K562 (cell line): ENCODE data around the gene CSRNP2. TPM values are rescaled to one million over a fixed set of nuclear protein-coding genes. Genes with fewer than 3 reads are reported as not detected.

Source experiments
- ATF2 ChIP-seq: sonication (generic); formaldehyde crosslinking; IDR thresholded peaks from 2 replicates; pipeline ENCODE4 v1.8.1; 2022; ENCODE audit warnings: missing genetic modification reagents
- HDGF ChIP-seq: fragments of 450-650 bp; IDR thresholded peaks from 2 replicates; pipeline ENCODE4 v1.6.1; 2016
- HNRNPUL1 ChIP-seq: fragments of 200-400 bp; formaldehyde crosslinking; IDR thresholded peaks from 2 replicates; pipeline ENCODE4 v1.6.1; 2017; ENCODE audit warnings: low read length
- MBD2 ChIP-seq: sonication (generic); IDR thresholded peaks from 2 replicates; pipeline ENCODE4 v1.6.1; 2016; ENCODE audit warnings: low read depth, borderline replicate concordance
- NFE2L1 ChIP-seq: fragments of 450-650 bp; IDR thresholded peaks from 2 replicates; pipeline ENCODE4 v1.6.1; 2016; ENCODE audit warnings: missing genetic modification characterization, low read depth, mild to moderate bottlenecking, missing compliant biosample characterization, moderate library complexity, borderline replicate concordance
- NFRKB ChIP-seq: fragments of 450-650 bp; IDR thresholded peaks from 2 replicates; pipeline ENCODE4 v1.6.1; 2016; ENCODE audit warnings: low read depth
- NKRF ChIP-seq: fragments of 450-650 bp; IDR thresholded peaks from 2 replicates; pipeline ENCODE4 v1.6.1; 2016; ENCODE audit warnings: borderline replicate concordance
- PHB ChIP-seq: fragments of 250-450 bp; sonication (Bioruptor Pico); IDR thresholded peaks from 2 replicates; pipeline ENCODE4 v1.5.0; 2021
- SREBF1 ChIP-seq: fragments of 150-350 bp; IDR thresholded peaks from 2 replicates; pipeline ENCODE4 v1.6.1; 2014; ENCODE audit warnings: antibody characterized with exemption, low read depth, low read length, borderline replicate concordance
- TRIM24 ChIP-seq, 2 experiments: fragments of 450-650 bp; IDR thresholded peaks; 2 replicates each; pipeline ENCODE4 v1.6.1; 2016
- TSHZ1 ChIP-seq: fragments of 250-450 bp; sonication (Bioruptor Pico); IDR thresholded peaks from 2 replicates; pipeline ENCODE4 v1.4.0; 2020; ENCODE audit warnings: mild to moderate bottlenecking, moderate library complexity
- VEZF1 ChIP-seq: fragments of 200-800 bp; sonication (Bioruptor generic); IDR thresholded peaks from 2 replicates; pipeline ENCODE4 v1.6.1; 2017; ENCODE audit warnings: missing genetic modification characterization, missing compliant biosample characterization
- ZBTB34 ChIP-seq: fragments of 250-450 bp; sonication (Bioruptor Pico); IDR thresholded peaks from 2 replicates; pipeline ENCODE4 v1.8.0; 2021; ENCODE audit warnings: mild to moderate bottlenecking, moderate library complexity
- ZBTB43 ChIP-seq: sonication (generic); formaldehyde crosslinking; IDR thresholded peaks from 2 replicates; pipeline ENCODE4 v1.8.0; 2023; ENCODE audit warnings: mild to moderate bottlenecking, missing genetic modification reagents
- ZNF133 ChIP-seq: fragments of 250-450 bp; sonication (Bioruptor Pico); IDR thresholded peaks from 2 replicates; pipeline ENCODE4 v1.4.0; 2020; ENCODE audit warnings: mild to moderate bottlenecking
- ZNF77 ChIP-seq: fragments of 250-450 bp; sonication (Bioruptor Pico); IDR thresholded peaks from 2 replicates; pipeline ENCODE4 v1.5.0; 2020
- polyA plus RNA-seq, 8 experiments: library from polyadenylated mRNA; depleted of rRNA in 4 of 8; stranded (reverse) in 5 of 8; unstranded in 3 of 8; fragments of >200 nt; fragmentation: Nextera tagmentation in 2 of 8; fragmentation: Illumina TruSeq in 1 of 8; extraction: Ambion mirVana in 2 of 8; extraction: Trizol in 1 of 8; gene quantifications; 2 replicates each; pipeline versions ENCODE4 v1.2.1 to v1.2.3, GENCODE V29; 2011 to 2014; ENCODE audit warnings: inconsistent platforms in 1 of 8, missing spikeins in 1 of 8
- total RNA-seq, 7 experiments: library from RNA; depleted of rRNA in 6 of 7; stranded (reverse); fragments of >200 nt in 6 of 7; fragmentation: Illumina TruSeq in 2 of 7; extraction: Trizol in 2 of 7; gene quantifications; 2 replicates each; pipeline versions ENCODE4 v1.2.1 to v1.2.3, GENCODE V29; 2011 to 2021; ENCODE audit warnings: low replicate concordance in 1 of 7

Gene CSRNP2
- total and polyA plus RNA-seq, 9 of the 15 experiments (the other 6 are each of a cell fraction or from before 2014, with no cell fraction given), result 1.6 to 13.9 (median 5.9) TPM

- no peak for TF ChIP-seq TSHZ1 (CRISPR knock-in tag)
- no peak for TF ChIP-seq HNRNPUL1
- TF ChIP-seq ZNF77 (CRISPR knock-in tag), result no peak
- no peak for TF ChIP-seq ZBTB34 (CRISPR knock-in tag)
- peak; percentile 92 for TF ChIP-seq MBD2
- peak; percentile 67; the same call in 1 of the 2 replicates for TF ChIP-seq NKRF
- TF ChIP-seq ATF2 (CRISPR knock-in tag), result no peak
- peak; percentile 72; the same call in 1 of the 2 replicates for TF ChIP-seq NFRKB
- no peak for TF ChIP-seq SREBF1
- TF ChIP-seq NFE2L1 (tag), result no peak
- TF ChIP-seq HDGF, result no peak
- no peak for TF ChIP-seq ZNF133
- 0 out of 2 replicates have a peak, but pooled peaks have one; percentile 86 for TF ChIP-seq PHB
- no peak; the same call in 1 of the 2 replicates for TF ChIP-seq ZBTB43 (CRISPR knock-in tag)
- TF ChIP-seq TRIM24 (IDR thresholded peaks at IDR 0.05), result peak in 1 of 2 experiments; percentile 13; a peak in 1 of 4 replicates
- TF ChIP-seq VEZF1 (CRISPR knock-in tag), result peak; percentile 67
These were observed 57.4 kb downstream of the CSRNP2 start, which contains the start of gene SLC11A2 (continued) for GRCh38 chr12:51025836-51026638.
